KOPT-K1 (cell line): Measurements from ENCODE around the gene JHY.
A peak's percentile ranks its signal among the peaks of the same experiment; 100 is the strongest.

ENCODE experiments used
- H3K27ac ChIP-seq: fragments of 200-600 bp; sonication (generic); 2 replicates; pipeline ENCODE4 v1.5.1; 2016; ENCODE audit warnings: antibody characterized with exemption, mild to moderate bottlenecking, low read depth, low read length; ENCODE audit not compliant: poor library complexity, severe bottlenecking
- H3K36me3 ChIP-seq: fragments of 200-600 bp; sonication (generic); 2 replicates; pipeline ENCODE4 v1.5.1; 2017; ENCODE audit warnings: antibody characterized with exemption, mild to moderate bottlenecking, low read length, moderate library complexity; ENCODE audit not compliant: insufficient read depth
- H3K9me3 ChIP-seq: fragments of 200-600 bp; sonication (generic); 2 replicates; pipeline ENCODE4 v1.5.1; 2017; ENCODE audit warnings: antibody characterized with exemption, low read length, mild to moderate bottlenecking; ENCODE audit not compliant: insufficient read depth, poor library complexity, severe bottlenecking

The JHY gene

DNA sequence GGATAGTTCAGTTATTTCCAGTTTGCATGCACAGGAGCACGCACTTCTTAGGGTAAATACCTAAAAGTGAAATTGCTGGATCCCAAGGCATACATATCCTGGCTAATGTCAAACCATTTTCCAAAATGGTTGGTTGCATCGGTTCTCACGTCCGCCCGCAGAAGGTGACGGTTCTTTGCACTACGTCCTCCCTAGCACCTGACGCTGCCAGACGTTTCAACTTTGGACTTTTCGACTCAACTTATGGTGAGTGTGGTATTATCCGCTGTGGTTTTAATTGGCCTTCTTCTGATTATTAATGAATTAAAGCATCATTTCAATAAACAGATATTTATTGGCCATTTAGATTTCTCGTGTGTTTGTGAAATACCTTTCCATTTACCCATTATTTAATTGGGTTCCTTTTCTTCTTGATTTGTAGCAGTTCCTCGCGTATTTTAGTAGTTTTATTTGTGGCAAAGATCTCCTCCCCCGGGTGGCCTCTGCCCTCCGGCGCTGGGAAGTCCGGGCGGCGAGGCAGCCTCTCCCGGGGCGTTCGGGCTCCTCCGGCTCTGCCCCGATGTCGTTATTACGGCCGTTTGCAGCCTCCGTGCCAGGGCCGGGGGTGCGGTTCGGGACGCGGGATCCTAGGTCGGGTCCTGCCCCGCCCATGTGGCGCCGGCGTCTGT lies at the start of gene JHY:
JHY (plus strand) TSS at position 571 of the 668 bp plus-strand sequence. CDS start 3,091 bp downstream, outside the sequence.
- no peaks in the 10 kb centered on the region for H3K36me3 ChIP-seq
- no peak within 1 kb of the TSS for H3K27ac ChIP-seq
- H3K9me3 ChIP-seq: no peaks in the 10 kb centered on the region

DNA sequence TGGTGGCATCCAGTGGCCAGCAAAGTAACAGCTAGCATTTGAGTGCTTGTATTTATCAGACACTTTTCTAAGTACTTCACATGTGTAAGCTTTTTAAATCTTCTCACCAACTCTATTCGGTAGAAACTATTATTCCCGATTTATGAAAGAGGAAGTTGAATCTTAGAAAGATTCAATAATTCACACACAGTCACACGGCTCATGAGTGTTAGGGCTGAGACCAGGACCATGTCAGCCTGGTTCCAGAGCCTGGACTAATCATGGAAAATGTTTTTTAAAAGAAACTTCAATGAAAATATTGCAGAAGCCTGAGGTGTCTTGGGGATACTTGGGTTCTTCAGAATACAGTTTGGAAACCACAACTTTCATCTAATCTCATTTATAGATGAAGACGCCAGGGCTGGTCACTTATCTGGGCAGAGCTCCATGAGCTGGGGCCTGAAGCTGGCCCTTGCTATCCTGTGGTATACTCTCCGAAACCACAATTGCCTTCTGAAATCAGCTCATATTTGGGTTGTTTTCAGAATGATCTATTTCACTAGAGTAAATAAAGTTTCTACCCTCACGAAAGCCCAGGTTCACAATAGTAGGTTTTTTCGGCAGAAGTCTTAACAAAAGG lies 48.6 kb upstream of the JHY start:
- no peaks in the 10 kb centered on the region for H3K36me3 ChIP-seq
- no peak overlapping the region for H3K27ac ChIP-seq
- no peaks in the 10 kb centered on the region for H3K9me3 ChIP-seq

DNA sequence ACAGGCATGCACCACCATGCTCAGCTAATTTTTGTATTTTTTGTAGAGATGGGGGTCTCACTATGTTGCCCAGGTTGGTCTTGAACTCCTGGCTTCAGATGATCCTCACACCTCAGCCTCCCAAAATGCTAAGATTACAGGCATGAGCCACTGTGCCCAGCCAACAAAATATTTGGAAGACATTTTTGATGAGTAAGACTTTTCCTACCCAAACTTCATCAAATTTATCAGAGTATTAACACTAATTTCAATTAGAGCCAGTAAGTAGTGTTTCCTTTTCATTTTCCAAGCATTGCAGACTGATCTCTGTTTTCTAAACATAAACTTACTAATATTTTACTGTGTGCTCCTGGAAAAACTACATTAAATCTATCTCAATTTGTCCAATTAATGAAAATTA lies 45.6 kb upstream of the JHY start:
- Histone ChIP-seq H3K36me3 (no peaks in the 10 kb centered on the region), H3K27ac (no peak overlapping the region), H3K9me3 (no peaks in the 10 kb centered on the region)

DNA sequence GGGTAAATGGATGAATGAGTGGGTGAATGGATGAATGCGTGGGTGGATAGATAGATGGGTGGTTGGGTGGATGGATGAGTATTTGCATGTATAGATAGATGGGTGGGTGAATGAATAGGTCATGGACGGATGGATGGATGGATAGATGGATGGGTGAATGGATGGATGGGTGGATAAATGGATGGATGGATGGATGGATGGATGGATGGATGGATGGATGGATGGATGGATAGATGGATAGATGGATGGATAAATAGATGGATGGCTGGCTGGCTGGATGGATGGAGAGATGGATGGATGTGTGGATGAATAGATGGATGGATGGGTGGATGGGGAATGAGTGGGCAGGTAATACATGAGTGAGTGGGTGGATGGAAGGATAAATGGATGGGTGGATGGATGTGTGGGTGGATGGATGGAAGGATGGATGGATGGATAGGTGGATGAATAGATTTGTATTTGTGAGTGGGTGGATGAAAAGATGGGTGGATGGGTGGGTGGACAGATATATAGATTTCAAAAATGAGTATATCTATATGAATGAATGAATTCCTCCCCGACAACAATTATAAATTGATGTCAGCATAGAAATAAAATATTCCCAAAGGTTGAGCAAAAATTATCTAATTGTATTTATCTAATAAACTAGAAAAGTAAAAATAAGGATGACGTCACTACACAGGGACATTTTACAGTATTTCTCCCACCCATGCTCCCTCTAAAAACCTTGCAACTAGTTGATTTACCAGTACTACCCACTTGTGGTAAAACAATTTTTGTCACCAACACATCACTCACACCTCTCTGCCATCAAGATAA lies 44.8 kb upstream of the JHY start:
- H3K9me3 ChIP-seq: no peaks in the 10 kb centered on the region
- H3K36me3 ChIP-seq: no peaks in the 10 kb centered on the region
- H3K27ac ChIP-seq: no peak overlapping the region

DNA sequence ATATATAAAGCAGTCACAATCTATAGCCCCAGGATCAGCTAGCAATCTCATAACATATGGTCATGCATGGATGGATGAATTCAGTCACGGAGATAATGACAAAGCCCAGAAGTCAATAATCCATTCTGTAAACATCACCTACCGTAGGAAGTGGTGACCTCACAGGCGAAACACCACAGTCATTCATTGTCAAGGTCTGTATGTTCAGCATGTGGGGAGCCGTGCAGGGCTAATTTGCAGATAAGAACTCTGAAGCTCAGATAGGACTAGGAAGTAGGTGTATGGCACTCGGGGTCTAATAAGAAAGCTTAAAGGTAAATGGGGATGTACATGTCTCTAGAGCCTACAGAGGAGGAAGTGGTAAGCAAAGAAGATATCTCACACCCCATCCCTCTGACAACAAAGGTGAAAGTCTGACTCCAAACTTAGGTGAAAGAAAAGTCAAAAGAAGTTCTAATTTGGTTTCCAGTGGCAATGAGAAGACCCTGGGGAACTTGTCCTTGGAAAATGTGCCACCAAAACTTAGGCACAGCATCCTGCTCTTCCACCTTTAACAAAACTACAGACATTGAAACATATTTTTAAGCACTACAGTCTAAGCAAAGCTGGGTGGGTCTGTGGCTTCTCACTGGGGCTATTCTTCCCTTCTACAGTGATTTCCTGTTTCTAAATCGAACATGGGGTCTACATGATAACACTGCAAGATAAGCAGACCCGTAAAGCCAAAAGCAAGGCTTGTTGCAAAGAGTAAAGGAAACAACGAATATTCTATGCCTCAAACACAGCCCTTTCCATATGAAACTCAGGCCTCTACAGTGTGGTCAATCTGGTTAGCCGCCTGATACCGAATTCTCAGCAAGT lies 39.0 kb upstream of the JHY start:
- Histone ChIP-seq H3K27ac (peak overlapping the region; percentile 67), H3K9me3 (no peaks in the 10 kb centered on the region), H3K36me3 (no peaks in the 10 kb centered on the region)

DNA sequence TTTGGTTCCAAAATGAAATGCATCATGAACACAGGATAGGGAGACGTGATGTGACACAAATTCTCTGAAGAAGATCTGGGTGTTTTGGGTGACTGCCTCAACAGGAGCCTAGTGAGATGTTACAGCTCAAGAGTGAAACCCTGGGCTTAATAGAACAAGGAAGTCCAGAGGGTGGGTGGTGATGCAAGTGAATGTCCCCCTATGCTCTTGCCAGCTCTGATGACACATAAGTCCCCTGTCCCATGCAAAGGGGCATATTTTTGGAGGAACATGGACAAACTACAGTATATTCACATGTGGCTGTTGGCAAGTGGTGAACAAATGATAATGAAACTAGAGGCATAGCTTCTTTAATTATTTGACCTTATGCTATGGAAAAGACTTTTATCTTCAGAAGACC lies 35.1 kb upstream of the JHY start:
- Histone ChIP-seq H3K9me3 (no peaks in the 10 kb centered on the region), H3K36me3 (no peaks in the 10 kb centered on the region), H3K27ac (no peak overlapping the region)

DNA sequence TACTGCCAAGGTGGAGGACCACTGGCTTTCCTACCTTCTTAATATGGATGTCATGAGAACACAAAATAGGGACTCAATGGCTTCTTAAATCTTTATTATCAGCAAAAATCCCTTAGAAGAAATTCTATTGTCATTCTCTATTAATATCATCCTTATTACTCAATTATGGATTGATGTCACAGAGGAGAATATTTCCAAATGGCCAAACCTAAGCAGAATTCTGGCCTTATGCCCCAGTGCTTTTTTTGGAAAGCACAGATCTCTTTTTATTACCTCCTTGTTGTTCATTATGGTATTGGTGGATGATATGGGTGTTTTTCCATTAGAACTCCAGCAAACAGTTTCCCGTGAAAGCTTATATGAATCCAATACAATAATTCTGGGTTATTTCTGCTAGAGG lies 34.4 kb upstream of the JHY start:
- Histone ChIP-seq H3K36me3 (no peaks in the 10 kb centered on the region), H3K27ac (no peak overlapping the region), H3K9me3 (no peaks in the 10 kb centered on the region)

DNA sequence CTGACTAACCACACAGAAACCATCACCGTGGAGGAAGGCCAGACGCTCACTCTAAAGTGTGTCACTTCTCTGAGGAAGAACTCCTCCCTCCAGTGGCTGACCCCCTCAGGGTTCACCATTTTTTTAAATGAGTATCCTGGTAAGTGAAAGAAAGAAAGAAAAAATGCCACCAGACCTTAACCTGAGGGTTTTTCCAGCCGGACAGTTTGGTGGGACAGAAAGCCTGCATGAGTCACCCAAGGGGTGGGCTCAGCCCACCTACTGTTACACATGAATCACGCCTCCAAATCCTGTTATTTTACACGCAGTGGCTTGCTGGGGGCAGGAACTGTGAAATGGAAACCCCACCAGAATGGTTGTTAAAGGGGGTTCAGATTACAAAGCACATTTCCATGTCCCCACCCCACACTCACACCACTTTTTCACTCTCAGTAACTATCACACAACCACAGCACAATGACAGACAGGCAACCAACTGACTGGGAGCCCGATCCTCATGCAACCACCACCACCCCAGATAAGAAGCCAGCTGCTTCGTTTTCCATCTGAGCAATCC lies 32.4 kb upstream of the JHY start:
- no peaks in the 10 kb centered on the region for H3K9me3 ChIP-seq
- no peak overlapping the region for H3K27ac ChIP-seq
- H3K36me3 ChIP-seq: no peaks in the 10 kb centered on the region

DNA sequence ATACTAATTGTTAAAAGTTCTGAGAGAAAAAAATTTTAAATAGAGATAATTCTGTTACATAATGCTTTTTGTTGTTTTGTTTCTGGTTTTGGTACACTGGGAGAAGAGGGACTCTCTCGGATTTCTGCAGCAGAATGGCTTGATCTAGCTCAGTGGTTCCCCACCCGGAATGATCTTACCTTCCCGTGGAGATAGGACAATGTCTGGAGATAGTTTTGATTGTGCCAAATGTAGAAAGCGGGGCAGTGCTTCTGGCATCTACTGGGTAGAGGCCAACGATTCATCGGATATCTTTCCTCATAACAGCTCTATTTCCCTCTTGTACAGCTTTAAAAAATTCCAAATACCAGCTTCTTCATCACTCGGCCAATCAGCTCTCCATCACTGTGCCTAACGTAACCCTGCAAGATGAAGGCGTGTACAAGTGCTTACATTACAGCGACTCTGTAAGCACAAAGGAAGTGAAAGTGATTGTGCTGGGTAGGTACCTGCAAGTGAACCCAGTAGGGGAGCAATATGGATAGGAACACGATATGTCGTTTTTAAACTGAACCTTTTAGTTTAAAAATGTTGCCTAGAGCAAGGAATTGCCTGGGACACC lies 31.1 kb upstream of the JHY start:
- Histone ChIP-seq H3K9me3 (no peaks in the 10 kb centered on the region), H3K27ac (peak overlapping the region; percentile 32)

DNA sequence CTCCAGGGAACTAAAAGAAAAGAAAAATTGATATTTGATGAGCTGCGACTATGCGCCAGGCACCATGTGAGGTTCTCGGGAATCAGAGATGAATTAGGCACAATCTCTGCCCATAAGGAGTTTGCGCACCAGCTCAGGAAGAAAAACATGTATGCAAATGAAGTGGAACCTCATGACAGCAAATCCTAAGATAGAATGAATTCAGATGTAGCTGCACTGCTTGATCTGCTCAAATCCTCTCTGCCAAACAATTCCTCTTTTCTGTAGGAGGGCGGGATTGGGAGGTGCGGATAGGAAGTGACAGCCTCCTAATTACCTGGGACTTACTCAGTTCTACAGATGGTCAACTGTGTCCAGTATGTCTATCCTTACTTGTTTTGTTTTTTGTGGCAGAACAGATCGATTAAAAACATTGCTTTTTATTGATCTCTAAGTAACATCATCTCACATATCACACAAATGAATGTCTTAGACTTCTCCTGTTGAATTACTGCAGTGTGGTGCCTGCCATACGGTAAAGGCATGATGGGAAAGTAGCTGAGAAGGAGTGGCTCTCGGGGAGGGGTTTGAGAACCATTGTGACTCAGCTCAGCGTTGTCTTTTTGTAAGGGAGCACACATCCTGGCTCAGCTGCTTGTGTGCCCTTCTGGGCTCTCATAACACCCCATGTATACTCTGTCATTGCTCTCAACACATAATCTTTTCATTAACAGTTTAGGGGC lies 30.3 kb upstream of the JHY start:
- Histone ChIP-seq H3K27ac (peak overlapping the region; percentile 32), H3K9me3 (no peaks in the 10 kb centered on the region), H3K36me3 (no peaks in the 10 kb centered on the region)

More for the DNA sequence above, 31.1 kb upstream of the JHY start:
- no peaks in the 10 kb centered on the region for H3K36me3 ChIP-seq

- Histone ChIP-seq H3K9me3 (no peaks in the 10 kb centered on the region), H3K27ac (no peak overlapping the region), H3K36me3 (no peaks in the 10 kb centered on the region)
Observed at GRCh38 chr11:122852796-122853160, 29.8 kb upstream of the JHY start.

GRCh38 chr11:122853261-122853660 lies 29.3 kb upstream of the JHY start:
- H3K9me3 ChIP-seq: no peaks in the 10 kb centered on the region
- no peak overlapping the region for H3K27ac ChIP-seq
- no peaks in the 10 kb centered on the region for H3K36me3 ChIP-seq

GRCh38 chr11:122853971-122854446 lies 28.6 kb upstream of the JHY start:
- no peaks in the 10 kb centered on the region for H3K36me3 ChIP-seq
- H3K9me3 ChIP-seq: no peaks in the 10 kb centered on the region
- H3K27ac ChIP-seq: no peak overlapping the region

- H3K27ac ChIP-seq: no peak overlapping the region
- no peaks in the 10 kb centered on the region for H3K9me3 ChIP-seq
- H3K36me3 ChIP-seq: no peaks in the 10 kb centered on the region
Observed at GRCh38 chr11:122861631-122862030, 20.9 kb upstream of the JHY start.
